Suprapubic skin (tissue), 3 donors: ENCODE results near the gene CD44.

ENCODE experiments used
- POLR2A ChIP-seq, 2 donors: fragments of 450-650 bp; IDR thresholded peaks; one replicate each; pipeline ENCODE4 v1.6.1; 2017; ENCODE audit warnings: antibody characterized with exemption in 2 of 2, mild to moderate bottlenecking in 2 of 2, moderate library complexity in 2 of 2
- TF ChIP-seq, protein P1 (sequence below), 2 donors: fragments of 200-600 bp in 1 of 2; fragments of 450-650 bp in 1 of 2; sonication (generic) in 1 of 2; IDR thresholded peaks; one replicate each; pipeline ENCODE4 v1.5.1; 2016 to 2019; ENCODE audit warnings: antibody characterized with exemption in 2 of 2, mild to moderate bottlenecking in 1 of 2, moderate library complexity in 1 of 2

DNA sequence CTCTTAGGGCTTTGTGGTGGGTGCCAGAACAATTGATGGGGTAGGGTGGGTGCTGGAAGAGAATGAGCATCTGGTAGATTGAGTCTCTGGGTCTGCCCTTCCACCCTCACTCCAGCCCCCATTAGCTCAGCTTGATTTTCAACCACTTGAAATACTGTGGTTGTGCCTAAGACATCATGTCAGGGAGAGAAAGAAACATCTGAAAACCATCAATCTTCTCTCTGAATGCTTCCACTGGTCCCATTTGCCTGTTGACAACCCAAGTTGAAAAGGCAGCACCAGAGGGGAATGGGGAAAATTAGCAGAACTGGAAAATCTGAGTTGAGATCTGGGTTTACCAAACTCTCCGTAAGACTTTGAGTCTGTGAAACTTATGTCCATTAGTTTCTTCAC lies 26.1 kb downstream of the CD44 start:
- TF ChIP-seq, protein P1, sequence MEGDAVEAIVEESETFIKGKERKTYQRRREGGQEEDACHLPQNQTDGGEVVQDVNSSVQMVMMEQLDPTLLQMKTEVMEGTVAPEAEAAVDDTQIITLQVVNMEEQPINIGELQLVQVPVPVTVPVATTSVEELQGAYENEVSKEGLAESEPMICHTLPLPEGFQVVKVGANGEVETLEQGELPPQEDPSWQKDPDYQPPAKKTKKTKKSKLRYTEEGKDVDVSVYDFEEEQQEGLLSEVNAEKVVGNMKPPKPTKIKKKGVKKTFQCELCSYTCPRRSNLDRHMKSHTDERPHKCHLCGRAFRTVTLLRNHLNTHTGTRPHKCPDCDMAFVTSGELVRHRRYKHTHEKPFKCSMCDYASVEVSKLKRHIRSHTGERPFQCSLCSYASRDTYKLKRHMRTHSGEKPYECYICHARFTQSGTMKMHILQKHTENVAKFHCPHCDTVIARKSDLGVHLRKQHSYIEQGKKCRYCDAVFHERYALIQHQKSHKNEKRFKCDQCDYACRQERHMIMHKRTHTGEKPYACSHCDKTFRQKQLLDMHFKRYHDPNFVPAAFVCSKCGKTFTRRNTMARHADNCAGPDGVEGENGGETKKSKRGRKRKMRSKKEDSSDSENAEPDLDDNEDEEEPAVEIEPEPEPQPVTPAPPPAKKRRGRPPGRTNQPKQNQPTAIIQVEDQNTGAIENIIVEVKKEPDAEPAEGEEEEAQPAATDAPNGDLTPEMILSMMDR (IDR thresholded peaks at IDR 0.05), result no peak
- TF ChIP-seq POLR2A (IDR thresholded peaks at IDR 0.05), result no peak
